ENCODE measurements around the gene UBFD1.
"Not testable (repeated sequence)": the region's sequence is repeated elsewhere in the genome, so short reads cannot be mapped to it uniquely, and the experiment has no call there.

Gene UBFD1

GRCh38 chr16:23608194-23608593, 50.7 kb downstream of the UBFD1 start:
- no peak for DNase-seq (ENCODE audit: low read depth, low spot score)

- no peak for DNase-seq (ENCODE audit: low read depth, low spot score)
Observed at GRCh38 chr16:23609929-23610328, 52.4 kb downstream of the UBFD1 start.

- DNase-seq (ENCODE audit: low read depth, low spot score), result not testable (repeated sequence)
Observed at GRCh38 chr16:23610905-23611304, 53.4 kb downstream of the UBFD1 start.

- no peak for DNase-seq (ENCODE audit: low read depth, low spot score)
Observed at GRCh38 chr16:23611936-23612335, 54.4 kb downstream of the UBFD1 start.

GRCh38 chr16:23615805-23616204, 58.3 kb downstream of the UBFD1 start:
- DNase-seq (ENCODE audit: low read depth, low spot score), result no peak

All from activated CD4-positive, CD25-positive, alpha-beta regulatory T cell treated with anti-CD3 and anti-CD28 coated beads, Interleukin-2, amount 50 U/mL, for 16 hours (primary cell).